Measurements from ENCODE around the gene OBSCN. TPM values are rescaled to one million over a fixed set of nuclear protein-coding genes. Genes with fewer than 3 reads are reported as not detected.
"Not testable (repeated sequence)": the region's sequence is repeated elsewhere in the genome, so short reads cannot be mapped to it uniquely, and the experiment has no call there.

The OBSCN gene
- total RNA-seq, 2 donors from 2014 or later: 194 to 201 TPM

- no peak for ATAC-seq
- no peak for DNase-seq
- intact Hi-C loops (cut with DNase I): no loop called here
Observed at GRCh38 chr1:228181645-228182034, 26.2 kb upstream of the OBSCN start.

- no peak for DNase-seq
- ATAC-seq: no peak
- intact Hi-C loops (cut with DNase I): no loop called here
Observed at GRCh38 chr1:228182296-228183030, 25.4 kb upstream of the OBSCN start.

- no peak for ATAC-seq
Observed at GRCh38 chr1:228184152-228184551, 23.7 kb upstream of the OBSCN start.

GRCh38 chr1:228185641-228185965 is 22.2 kb upstream of the OBSCN start:
- ATAC-seq (peak in 1 of 2 donors; percentile 16), DNase-seq (no peak)
- intact Hi-C loops (cut with DNase I): no loop called here

More at GRCh38 chr1:228184152-228184551, 23.7 kb upstream of the OBSCN start:
- DNase-seq: no peak
- intact Hi-C loops (cut with DNase I): no loop called here

GRCh38 chr1:228188249-228188648 is 19.6 kb upstream of the OBSCN start:
- ATAC-seq; DNase-seq; intact Hi-C loops (cut with DNase I): not testable (repeated sequence)

- DNase-seq (no peak), ATAC-seq (no peak)
- intact Hi-C loops (cut with DNase I): no loop called here
Observed at GRCh38 chr1:228190182-228190581, 17.7 kb upstream of the OBSCN start.

- intact Hi-C loops (cut with DNase I): no loop called here
- ATAC-seq: no peak
- no peak for DNase-seq
Observed at GRCh38 chr1:228190778-228191177, 17.1 kb upstream of the OBSCN start.

- no peak for DNase-seq
- no peak for ATAC-seq
- intact Hi-C loops (cut with DNase I): no loop called here
Observed at GRCh38 chr1:228194436-228194835, 13.4 kb upstream of the OBSCN start.

GRCh38 chr1:228194921-228195812 is 12.7 kb upstream of the OBSCN start:
- DNase-seq (no peak), ATAC-seq (no peak)
- intact Hi-C loops (cut with DNase I): no loop called here

- peak; percentile 90 to 92 for ATAC-seq
- intact Hi-C loops (cut with DNase I): no loop called here
Observed at GRCh38 chr1:228197555-228198147, 10.2 kb upstream of the OBSCN start.

GRCh38 chr1:228198977-228199590 is 8.8 kb upstream of the OBSCN start:
- ATAC-seq (no peak), DNase-seq (no peak)
- intact Hi-C loops (cut with DNase I): no loop called here

More at GRCh38 chr1:228197555-228198147, 10.2 kb upstream of the OBSCN start:
- DNase-seq: no peak

- intact Hi-C loops (cut with DNase I): loop anchor here in 1 of 2 donors (5.0 kb wide), 1 partner anchor 38 kb away; the partner anchor contains the start of gene IBA57
- no peak for ATAC-seq
- DNase-seq: no peak
Observed at GRCh38 chr1:228204958-228205357, 2.9 kb upstream of the OBSCN start.

- intact Hi-C loops (cut with DNase I): loop anchor here in 1 of 2 donors (5.0 kb wide), 1 partner anchor 38 kb away; the partner anchor contains the start of gene IBA57
- DNase-seq (no peak), ATAC-seq (no peak)
Observed at GRCh38 chr1:228205526-228206436, 2.1 kb upstream of the OBSCN start.

GRCh38 chr1:228206582-228207351 is 1.1 kb upstream of the OBSCN start:
- DNase-seq (no peak), ATAC-seq (peak; percentile 4 to 16)

GRCh38 chr1:228207381-228207810 is 448 bp upstream of the OBSCN start:
- ATAC-seq (no peak), DNase-seq (no peak)
- intact Hi-C loops (cut with DNase I): loop anchor here in 1 of 2 donors (5.0 kb wide), 1 partner anchor 40 kb away; the partner anchor contains the start of gene IBA57

More at GRCh38 chr1:228206582-228207351, 1.1 kb upstream of the OBSCN start:
- intact Hi-C loops (cut with DNase I): loop anchor here in 1 of 2 donors (5.0 kb wide), 1 partner anchor 39 kb away; the partner anchor contains the start of gene IBA57

GRCh38 chr1:228208831-228209551 is 1.1 kb downstream of the OBSCN start:
- intact Hi-C loops (cut with DNase I): loop anchor here in 1 of 2 donors (5.0 kb wide), 1 partner anchor 42 kb away; the partner anchor contains the start of gene IBA57
- ATAC-seq: no peak
- DNase-seq: no peak
